Activated B cell treated with CpG ODN at 0.5 μM for 24 hours (primary cell): ENCODE results near the gene HSD17B2. TPM values are rescaled to one million over a fixed set of nuclear protein-coding genes. Genes with fewer than 3 reads are reported as not detected.

ENCODE experiments used
- ATAC-seq: fragments of 200-7000 bp; cut with Tn5 transposase; one replicate; pipeline ENCODE4 v1.10.0; 2021; ENCODE audit warnings: low read depth, mild to moderate bottlenecking, moderate library complexity
- CTCF ChIA-PET: fragments of 350-600 bp; sonication (Branson Sonifier 250); formaldehyde crosslinking; loops from one replicate; lab custom pipeline; 2021; ENCODE audit warnings: antibody characterized with exemption; lab: Charles Lee
- POLR2A ChIA-PET: fragments of 350-600 bp; sonication (Branson Sonifier 250); formaldehyde crosslinking; loops from one replicate; lab custom pipeline; 2021; ENCODE audit warnings: antibody characterized with exemption; lab: Charles Lee
- DNase-seq: peaks from one replicate; pipeline ENCODE4 v3.0.0; 2022
- H3K27ac Mint-ChIP-seq: one replicate; pipeline ENCODE4 v1.8.0; 2020; ENCODE audit warnings: mixed read lengths
- H3K27me3 Mint-ChIP-seq: one replicate; pipeline ENCODE4 v1.8.0; 2021; ENCODE audit warnings: mixed read lengths
- H3K36me3 Mint-ChIP-seq: one replicate; pipeline ENCODE4 v1.8.0; 2021; ENCODE audit warnings: low read depth, mixed read lengths
- H3K4me1 Mint-ChIP-seq: one replicate; pipeline ENCODE4 v1.8.0; 2021; ENCODE audit warnings: mixed read lengths
- H3K4me3 Mint-ChIP-seq: one replicate; pipeline ENCODE4 v1.8.0; 2020; ENCODE audit warnings: mild to moderate bottlenecking, mixed read lengths
- H3K9me3 Mint-ChIP-seq: one replicate; pipeline ENCODE4 v1.8.0; 2020; ENCODE audit warnings: mixed read lengths
- intact Hi-C: fragments of 100-400 bp; cut with micrococcal nuclease; formaldehyde crosslinking; loops from one replicate; pipeline ENCODE4 v1.15.1; 2024
- total RNA-seq: library from RNA; stranded (reverse); gene quantifications from 2 replicates; pipeline ENCODE4 v1.2.3, GENCODE V29; 2022
- TF ChIP-seq, protein P1 (sequence below): fragments of 200-600 bp; IDR thresholded peaks from one replicate; pipeline ENCODE4 v1.8.0; 2022; ENCODE audit warnings: antibody characterized with exemption, mild to moderate bottlenecking

Gene HSD17B2
- total RNA-seq, 1 donor from 2014 or later = not detected

GRCh38 chr16:81995651-81996050 is 39.4 kb upstream of the HSD17B2 start:
- Mint-ChIP-seq H3K36me3 (peaks cover 28% of the 10 kb centered on the region), H3K27me3 (no peaks in the 10 kb centered on the region), H3K27ac (no peak overlapping the region), H3K9me3 (no peaks in the 10 kb centered on the region), H3K4me3 (no peak overlapping the region), H3K4me1 (no peaks in the 10 kb centered on the region)
- DNase-seq (no peak), ATAC-seq (no peak)
- intact Hi-C loops = no loop called here
- CTCF ChIA-PET = no interaction called here
- POLR2A ChIA-PET = no interaction called here
- TF ChIP-seq, protein P1, sequence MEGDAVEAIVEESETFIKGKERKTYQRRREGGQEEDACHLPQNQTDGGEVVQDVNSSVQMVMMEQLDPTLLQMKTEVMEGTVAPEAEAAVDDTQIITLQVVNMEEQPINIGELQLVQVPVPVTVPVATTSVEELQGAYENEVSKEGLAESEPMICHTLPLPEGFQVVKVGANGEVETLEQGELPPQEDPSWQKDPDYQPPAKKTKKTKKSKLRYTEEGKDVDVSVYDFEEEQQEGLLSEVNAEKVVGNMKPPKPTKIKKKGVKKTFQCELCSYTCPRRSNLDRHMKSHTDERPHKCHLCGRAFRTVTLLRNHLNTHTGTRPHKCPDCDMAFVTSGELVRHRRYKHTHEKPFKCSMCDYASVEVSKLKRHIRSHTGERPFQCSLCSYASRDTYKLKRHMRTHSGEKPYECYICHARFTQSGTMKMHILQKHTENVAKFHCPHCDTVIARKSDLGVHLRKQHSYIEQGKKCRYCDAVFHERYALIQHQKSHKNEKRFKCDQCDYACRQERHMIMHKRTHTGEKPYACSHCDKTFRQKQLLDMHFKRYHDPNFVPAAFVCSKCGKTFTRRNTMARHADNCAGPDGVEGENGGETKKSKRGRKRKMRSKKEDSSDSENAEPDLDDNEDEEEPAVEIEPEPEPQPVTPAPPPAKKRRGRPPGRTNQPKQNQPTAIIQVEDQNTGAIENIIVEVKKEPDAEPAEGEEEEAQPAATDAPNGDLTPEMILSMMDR = no peak

DNA sequence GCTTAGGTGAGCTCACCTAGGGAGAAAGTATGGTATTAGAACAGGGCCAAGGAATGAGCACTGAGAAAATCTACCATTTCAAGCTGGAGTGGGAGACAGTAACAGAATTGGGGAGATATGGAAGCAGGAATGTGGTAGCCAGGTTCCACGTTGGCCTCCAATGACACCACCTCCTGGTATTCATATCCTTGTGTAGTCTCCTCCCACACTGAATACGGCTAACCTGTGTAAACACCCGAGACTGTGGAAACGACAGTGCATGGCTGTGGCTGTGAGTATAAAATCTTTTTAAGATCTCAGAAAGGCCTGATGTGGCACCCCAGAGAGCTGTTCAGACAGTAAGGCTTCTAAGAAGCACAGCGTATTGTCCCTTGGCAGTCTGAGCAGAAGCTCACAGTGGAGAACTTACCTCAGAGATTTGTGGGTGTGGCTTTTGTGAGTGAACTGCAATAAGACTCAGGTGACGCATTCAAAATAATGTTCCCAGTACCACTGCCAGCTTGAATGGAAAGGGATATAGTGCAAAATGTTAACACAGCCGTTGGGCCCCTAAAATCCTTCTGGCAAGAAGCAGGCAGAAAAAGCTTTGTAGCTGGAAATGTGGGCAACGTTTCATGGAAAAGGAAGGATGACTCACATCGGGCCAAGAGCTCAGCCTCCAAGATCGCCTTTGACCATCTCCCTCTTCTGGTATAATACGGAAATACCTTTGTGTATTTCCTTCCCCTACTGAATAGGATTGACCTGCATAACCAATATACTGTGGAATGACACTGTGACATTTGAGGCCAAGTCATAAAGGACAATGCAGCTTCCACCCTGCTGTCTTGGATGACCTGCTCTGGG is 38.2 kb upstream of the HSD17B2 start:
- no peaks in the 10 kb centered on the region for H3K4me1 Mint-ChIP-seq
- ChIA-PET POLR2A (no interaction called here), CTCF (no interaction called here)
- intact Hi-C loops = no loop called here
- ATAC-seq (no peak), DNase-seq (no peak)
- H3K27me3 Mint-ChIP-seq = no peaks in the 10 kb centered on the region
- H3K36me3 Mint-ChIP-seq = peaks cover 29% of the 10 kb centered on the region
- H3K27ac Mint-ChIP-seq = no peak overlapping the region
- no peaks in the 10 kb centered on the region for H3K9me3 Mint-ChIP-seq
- TF ChIP-seq, protein P1 = no peak
- no peak overlapping the region for H3K4me3 Mint-ChIP-seq

GRCh38 chr16:81997738-81998137 is 37.3 kb upstream of the HSD17B2 start:
- no peak for DNase-seq
- POLR2A ChIA-PET = no interaction called here
- TF ChIP-seq, protein P1 = no peak

DNA sequence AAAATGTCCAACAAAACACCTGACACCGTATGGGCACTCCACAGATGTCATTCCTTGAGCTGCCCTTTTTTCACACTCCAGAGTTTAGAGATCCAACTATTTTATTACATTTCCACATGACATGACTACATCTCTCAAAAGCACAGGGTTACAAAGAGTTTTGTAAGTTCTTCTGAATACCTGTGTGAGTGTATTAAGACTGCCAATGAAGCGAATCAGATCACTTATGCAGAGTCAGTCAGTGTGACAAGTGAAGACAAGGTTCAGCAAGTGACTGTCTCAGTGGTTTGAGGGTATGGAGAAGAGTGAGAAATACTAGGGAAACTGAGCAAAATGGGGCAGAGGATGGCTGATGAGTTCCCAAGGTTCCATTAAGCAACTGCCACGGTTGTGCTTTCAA is 32.2 kb upstream of the HSD17B2 start:
- H3K27ac Mint-ChIP-seq = no peak overlapping the region
- intact Hi-C loops = no loop called here
- H3K9me3 Mint-ChIP-seq = no peaks in the 10 kb centered on the region
- CTCF ChIA-PET = no interaction called here
- H3K27me3 Mint-ChIP-seq = no peaks in the 10 kb centered on the region
- TF ChIP-seq, protein P1 = no peak
- peaks cover 39% of the 10 kb centered on the region for H3K36me3 Mint-ChIP-seq
- no peak overlapping the region for H3K4me3 Mint-ChIP-seq
- H3K4me1 Mint-ChIP-seq = no peaks in the 10 kb centered on the region
- DNase-seq = no peak
- POLR2A ChIA-PET = no interaction called here
- ATAC-seq = no peak

More at GRCh38 chr16:81997738-81998137, 37.3 kb upstream of the HSD17B2 start:
- Mint-ChIP-seq H3K27ac (no peak overlapping the region), H3K36me3 (peaks cover 29% of the 10 kb centered on the region), H3K4me1 (no peaks in the 10 kb centered on the region), H3K9me3 (no peaks in the 10 kb centered on the region), H3K27me3 (no peaks in the 10 kb centered on the region), H3K4me3 (no peak overlapping the region)
- CTCF ChIA-PET = no interaction called here
- intact Hi-C loops = no loop called here
- no peak for ATAC-seq

- Mint-ChIP-seq H3K9me3 (peaks cover 10% of the 10 kb centered on the region), H3K27me3 (no peaks in the 10 kb centered on the region), H3K36me3 (peaks cover 40% of the 10 kb centered on the region), H3K4me3 (no peak overlapping the region), H3K27ac (no peak overlapping the region), H3K4me1 (peaks cover 1% of the 10 kb centered on the region)
- TF ChIP-seq, protein P1 = no peak
- ATAC-seq (no peak), DNase-seq (no peak)
- intact Hi-C loops = no loop called here
- POLR2A ChIA-PET = no interaction called here
- CTCF ChIA-PET = no interaction called here
Measured at GRCh38 chr16:82004601-82005000, 30.5 kb upstream of the HSD17B2 start.
